ENCODE results near the gene SNTB2. TPM values are rescaled to one million over a fixed set of nuclear protein-coding genes. Genes with fewer than 3 reads are reported as not detected.

Gene SNTB2
- total RNA-seq, 4 donors from 2014 or later, result 58.0 to 99.5 (median 96.7) TPM

DNA sequence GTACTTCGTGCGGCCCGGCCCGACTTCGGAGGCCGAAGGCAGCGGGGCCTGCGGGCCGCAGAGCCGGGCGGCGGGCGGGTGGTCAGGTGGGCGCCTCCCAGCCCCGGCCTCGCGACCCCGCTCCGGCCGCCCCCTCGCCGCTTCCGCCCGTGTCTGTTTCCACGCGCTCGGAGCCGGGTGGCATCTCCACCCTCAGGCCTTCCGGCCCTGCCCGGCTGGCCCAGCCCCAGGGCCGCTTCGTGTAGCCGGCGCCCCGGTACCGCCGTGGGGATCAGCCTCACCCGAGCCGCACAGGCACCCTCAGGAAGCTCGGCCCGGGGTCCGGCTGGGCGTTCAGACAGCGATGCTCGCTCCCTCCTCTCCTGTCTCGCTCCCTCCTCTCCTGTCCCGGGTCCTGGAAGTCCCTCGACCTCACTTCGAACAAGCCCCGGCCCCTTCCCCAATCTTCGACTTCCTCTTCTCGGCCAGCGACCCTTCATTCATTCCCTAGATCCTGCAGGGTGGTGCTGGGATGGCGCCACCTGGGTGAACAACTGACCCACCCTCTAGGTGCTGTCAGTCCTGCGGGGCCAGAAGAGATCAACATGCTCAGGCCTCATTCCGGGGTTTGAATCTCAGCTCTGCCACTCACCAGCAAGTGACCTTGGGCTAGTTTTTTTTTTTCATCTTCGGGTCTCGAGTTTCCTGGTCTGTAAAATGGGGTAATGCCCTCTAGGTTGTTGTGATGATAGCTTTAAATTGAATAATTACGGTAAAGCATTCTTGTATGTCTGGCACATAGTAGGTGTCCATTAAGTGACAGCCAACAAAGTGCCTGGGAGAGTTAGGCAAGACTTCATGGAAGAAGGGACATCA is 124.8 kb downstream of the SNTB2 start:
- Histone ChIP-seq H3K36me3 (peaks cover 9 to 14% of the 10 kb centered on the region in 2 donors), H3K27ac (peak overlapping the region; percentile 67 to 85 (median 73)), H3K27me3 (no peaks in the 10 kb centered on the region), H3K9me3 (no peaks in the 10 kb centered on the region), H3K4me3 (replicated peaks in 1 of 3) (peak overlapping the region; percentile 62 to 97 (median 85)), H3K4me1 (peaks cover 19 to 40% of the 10 kb centered on the region in 2 donors)
- TF ChIP-seq POLR2A (IDR thresholded peaks at IDR 0.05), result no peak
- TF ChIP-seq, protein P1, sequence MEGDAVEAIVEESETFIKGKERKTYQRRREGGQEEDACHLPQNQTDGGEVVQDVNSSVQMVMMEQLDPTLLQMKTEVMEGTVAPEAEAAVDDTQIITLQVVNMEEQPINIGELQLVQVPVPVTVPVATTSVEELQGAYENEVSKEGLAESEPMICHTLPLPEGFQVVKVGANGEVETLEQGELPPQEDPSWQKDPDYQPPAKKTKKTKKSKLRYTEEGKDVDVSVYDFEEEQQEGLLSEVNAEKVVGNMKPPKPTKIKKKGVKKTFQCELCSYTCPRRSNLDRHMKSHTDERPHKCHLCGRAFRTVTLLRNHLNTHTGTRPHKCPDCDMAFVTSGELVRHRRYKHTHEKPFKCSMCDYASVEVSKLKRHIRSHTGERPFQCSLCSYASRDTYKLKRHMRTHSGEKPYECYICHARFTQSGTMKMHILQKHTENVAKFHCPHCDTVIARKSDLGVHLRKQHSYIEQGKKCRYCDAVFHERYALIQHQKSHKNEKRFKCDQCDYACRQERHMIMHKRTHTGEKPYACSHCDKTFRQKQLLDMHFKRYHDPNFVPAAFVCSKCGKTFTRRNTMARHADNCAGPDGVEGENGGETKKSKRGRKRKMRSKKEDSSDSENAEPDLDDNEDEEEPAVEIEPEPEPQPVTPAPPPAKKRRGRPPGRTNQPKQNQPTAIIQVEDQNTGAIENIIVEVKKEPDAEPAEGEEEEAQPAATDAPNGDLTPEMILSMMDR (IDR thresholded peaks at IDR 0.05), result no peak
- intact Hi-C loops (cut with DNase I), result no loop called here
- DNase-seq, result peak; percentile 41 to 46
- WGBS, 2 donors, result 3 to 5% methylated on average over 16 to 22 of the region's 59 CpGs

DNA sequence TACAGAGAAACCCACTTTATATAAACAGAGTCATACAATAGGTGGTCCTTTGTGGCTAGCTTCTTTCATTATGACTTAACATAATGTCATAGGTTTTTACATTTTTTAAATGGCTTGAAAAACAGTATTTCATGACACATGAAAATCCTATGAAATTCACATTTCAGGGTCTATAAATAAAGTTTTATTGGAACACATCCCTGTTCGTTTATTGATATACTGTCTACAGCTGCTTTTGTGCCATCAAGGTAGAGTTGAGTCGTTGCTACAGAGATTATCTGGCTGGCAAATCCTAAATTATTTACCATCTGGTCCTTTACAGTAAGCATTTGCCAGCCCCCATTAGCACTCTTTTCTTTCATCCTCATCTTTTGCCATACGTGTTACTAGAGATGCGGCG is 126.5 kb downstream of the SNTB2 start:
- DNase-seq, result no peak
- peaks cover 19 to 27% of the 10 kb centered on the region in 2 donors for H3K36me3 ChIP-seq
- 97 to 99% methylated on average over 5 of the region's 5 CpGs for WGBS, 2 donors
- no peak overlapping the region for H3K4me3 ChIP-seq (replicated peaks in 1 of 3)
- intact Hi-C loops (cut with DNase I), result no loop called here
- peaks cover 13 to 26% of the 10 kb centered on the region in 2 donors for H3K4me1 ChIP-seq
- H3K27me3 ChIP-seq, result no peaks in the 10 kb centered on the region
- TF ChIP-seq POLR2A (IDR thresholded peaks at IDR 0.05), result no peak
- TF ChIP-seq, protein P1 (IDR thresholded peaks at IDR 0.05), result no peak
- no peak overlapping the region for H3K27ac ChIP-seq
- H3K9me3 ChIP-seq, result no peaks in the 10 kb centered on the region

DNA sequence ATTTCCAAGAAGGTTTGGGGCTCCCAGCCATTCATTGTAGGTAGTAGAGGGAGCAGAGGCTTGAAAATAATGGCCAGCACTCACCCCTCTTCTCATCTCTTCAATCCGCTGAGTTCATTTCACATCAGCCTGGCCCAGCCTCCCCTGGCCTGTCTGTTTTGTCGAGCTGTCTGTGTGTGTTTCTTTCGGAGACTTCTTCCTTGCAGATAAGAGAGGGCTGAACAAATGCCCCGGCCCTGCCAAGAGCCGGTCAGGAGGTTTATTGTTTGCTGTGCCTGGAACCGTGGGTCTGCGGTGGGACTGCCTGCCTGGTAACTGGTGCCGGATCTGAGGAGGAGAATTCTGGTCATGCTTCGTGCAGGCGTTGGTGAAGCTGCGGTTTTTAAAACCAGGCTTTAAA is 127.6 kb downstream of the SNTB2 start:
- peaks cover 30 to 38% of the 10 kb centered on the region in 2 donors for H3K36me3 ChIP-seq
- H3K27me3 ChIP-seq, result no peaks in the 10 kb centered on the region
- H3K4me3 ChIP-seq (replicated peaks in 1 of 3), result no peak overlapping the region
- intact Hi-C loops (cut with DNase I), result no loop called here
- no peaks in the 10 kb centered on the region for H3K9me3 ChIP-seq
- TF ChIP-seq POLR2A (IDR thresholded peaks at IDR 0.05), result no peak
- TF ChIP-seq, protein P1 (IDR thresholded peaks at IDR 0.05), result no peak
- no peak overlapping the region for H3K27ac ChIP-seq
- DNase-seq, result no peak
- H3K4me1 ChIP-seq, result peaks cover 13 to 20% of the 10 kb centered on the region in 2 donors
- 91 to 94% methylated on average over 11 of the region's 11 CpGs for WGBS, 2 donors

DNA sequence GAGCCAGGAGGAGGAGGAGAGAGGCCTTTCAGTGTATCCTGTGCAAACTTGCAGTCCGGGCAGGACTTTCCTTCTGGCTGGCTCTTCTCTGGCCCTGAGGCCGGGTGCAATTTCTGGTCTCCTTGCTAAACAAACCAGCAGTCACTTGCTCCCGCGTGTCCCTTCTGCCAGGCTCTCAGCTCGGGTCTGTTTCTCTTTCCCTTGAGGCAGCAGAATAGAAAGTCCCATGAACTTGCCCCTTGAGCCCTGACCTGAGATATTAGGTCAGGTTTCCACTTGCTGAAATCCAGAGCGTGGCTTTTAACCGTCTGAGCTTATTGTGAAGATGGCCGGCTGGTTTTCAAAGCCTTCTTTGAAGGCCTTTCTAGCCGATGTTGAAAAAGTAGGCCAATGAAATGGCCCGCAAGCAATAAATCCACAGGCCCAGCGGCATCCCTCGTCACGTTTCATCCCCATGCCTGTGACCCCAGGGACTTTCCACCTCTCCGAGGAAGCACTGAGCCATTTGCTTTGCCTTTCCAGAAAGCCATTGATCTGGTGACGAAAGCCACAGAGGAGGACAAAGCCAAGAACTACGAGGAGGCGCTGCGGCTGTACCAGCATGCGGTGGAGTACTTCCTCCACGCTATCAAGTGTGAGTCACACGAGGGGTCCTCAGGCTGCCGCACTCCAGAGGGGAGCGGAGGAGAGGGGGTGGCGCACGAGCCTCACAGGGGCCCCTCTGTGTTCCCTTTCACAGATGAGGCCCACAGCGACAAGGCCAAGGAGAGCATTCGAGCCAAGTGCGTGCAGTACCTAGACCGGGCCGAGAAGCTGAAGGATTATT is 128.7 kb downstream of the SNTB2 start:
- Histone ChIP-seq H3K4me3 (replicated peaks in 1 of 3) (no peak overlapping the region), H3K4me1 (peaks cover 10 to 15% of the 10 kb centered on the region in 2 donors), H3K27ac (no peak overlapping the region), H3K36me3 (peaks cover 41 to 50% of the 10 kb centered on the region in 2 donors), H3K27me3 (no peaks in the 10 kb centered on the region), H3K9me3 (no peaks in the 10 kb centered on the region)
- WGBS, 2 donors, result 89 to 91% methylated on average over 30 of the region's 30 CpGs
- no peak for DNase-seq
- TF ChIP-seq, protein P1 (IDR thresholded peaks at IDR 0.05), result no peak
- TF ChIP-seq POLR2A (IDR thresholded peaks at IDR 0.05), result no peak
- intact Hi-C loops (cut with DNase I), result no loop called here
